Esophagus muscularis mucosa (tissue), 3 donors: ENCODE measurements around the gene NAV1.

Experiments used
- CTCF ChIP-seq, 3 experiments: fragments of 200-600 bp in 2 of 3; fragments of 450-650 bp in 1 of 3; sonication (generic) in 2 of 3; IDR thresholded peaks; one replicate each; pipeline ENCODE4 v1.5.1; 2017 to 2019; ENCODE audit warnings: antibody characterized with exemption in 3 of 3, mild to moderate bottlenecking in 2 of 3, moderate library complexity in 1 of 3
- POLR2A ChIP-seq: fragments of 450-650 bp; IDR thresholded peaks from one replicate; pipeline ENCODE4 v1.6.1; 2017; ENCODE audit warnings: antibody characterized with exemption, moderate library complexity, mild to moderate bottlenecking, low read depth
- POLR2AphosphoS5 ChIP-seq, 2 donors: sonication (generic); formaldehyde crosslinking; IDR thresholded peaks; one replicate each; pipeline ENCODE4 v1.6.1; 2017; ENCODE audit warnings: antibody characterized with exemption in 2 of 2

GRCh38 chr1:201568859-201569294 is 29.9 kb downstream of the NAV1 start:
- no peak for TF ChIP-seq CTCF (IDR thresholded peaks at IDR 0.05)
- TF ChIP-seq POLR2A: no peak
- no peak for TF ChIP-seq POLR2AphosphoS5 (IDR thresholded peaks at IDR 0.05)
